Measurements from ENCODE around the gene PRKD1. TPM values are rescaled to one million over a fixed set of nuclear protein-coding genes. Genes with fewer than 3 reads are reported as not detected.
"Not testable (repeated sequence)": the region's sequence is repeated elsewhere in the genome, so short reads cannot be mapped to it uniquely, and the experiment has no call there.

Gene PRKD1
- polyA plus RNA-seq, 1 of the 3 experiments (the other 2 are of a cell fraction), result 0.07 TPM

- CTCF ChIA-PET, result no interaction called here
- no peak for DNase-seq
- Histone ChIP-seq H3K79me2 (ENCODE audit: insufficient read depth) (no peaks in the 10 kb centered on the region), H4K20me1 (ENCODE audit: insufficient read depth) (no peaks in the 10 kb centered on the region), H3K27me3 (ENCODE audit: insufficient read depth) (no peaks in the 10 kb centered on the region; the same call in 1 of the 2 replicates), H3K9me2 (no peaks in the 10 kb centered on the region), H3K9ac (no peak overlapping the region), H3K27ac (ENCODE audit: low read depth in 2 of 2, low read length in 1 of 2) (no peak overlapping the region), H3K4me3 (ENCODE audit: low read depth in 2 of 2, low read length in 1 of 2) (no peak overlapping the region), H3K4me1 (ENCODE audit: control insufficient read depth in 1 of 2, insufficient read depth in 2 of 2, low read depth in 1 of 2, low read length in 1 of 2) (no peaks in the 10 kb centered on the region), H3K36me3 (replicated peaks in 1 of 2; ENCODE audit: control insufficient read depth in 1 of 2, insufficient read depth in 2 of 2, low read length in 1 of 2) (no peaks in the 10 kb centered on the region), H2AFZ (ENCODE audit: low read depth) (no peak overlapping the region), H3K9me3 (no peaks in the 10 kb centered on the region), H3F3A (replicated peaks; ENCODE audit: insufficient read depth) (no peaks in the 10 kb centered on the region), H3K4me2 (no peak overlapping the region)
- POLR2A ChIA-PET, result no interaction called here
- 10% methylated on average over 1 of the region's 1 CpG for WGBS (ENCODE audit: low lambda C conversion rate)
- no peak for TF ChIP-seq TEAD4 (IDR thresholded peaks at IDR 0.05; ENCODE audit: borderline replicate concordance, insufficient read depth)
- no peak for TF ChIP-seq FOXJ3 (CRISPR knock-in tag; IDR thresholded peaks at IDR 0.05)
- TF ChIP-seq NFIC (IDR thresholded peaks at IDR 0.05; ENCODE audit: borderline replicate concordance), result no peak
- TF ChIP-seq MXI1 (IDR thresholded peaks at IDR 0.05; ENCODE audit: low read depth, low read length), result no peak
- TF ChIP-seq FOSL2 (IDR thresholded peaks at IDR 0.05; ENCODE audit: borderline replicate concordance, low read depth), result no peak
- TF ChIP-seq TCF12 (IDR thresholded peaks at IDR 0.05), result no peak
- TF ChIP-seq, protein P1, sequence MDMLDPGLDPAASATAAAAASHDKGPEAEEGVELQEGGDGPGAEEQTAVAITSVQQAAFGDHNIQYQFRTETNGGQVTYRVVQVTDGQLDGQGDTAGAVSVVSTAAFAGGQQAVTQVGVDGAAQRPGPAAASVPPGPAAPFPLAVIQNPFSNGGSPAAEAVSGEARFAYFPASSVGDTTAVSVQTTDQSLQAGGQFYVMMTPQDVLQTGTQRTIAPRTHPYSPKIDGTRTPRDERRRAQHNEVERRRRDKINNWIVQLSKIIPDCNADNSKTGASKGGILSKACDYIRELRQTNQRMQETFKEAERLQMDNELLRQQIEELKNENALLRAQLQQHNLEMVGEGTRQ (IDR thresholded peaks at IDR 0.05; ENCODE audit: borderline replicate concordance, low read depth, low read length), result no peak
- TF ChIP-seq RXRA (IDR thresholded peaks at IDR 0.05; ENCODE audit: borderline replicate concordance, low read depth), result no peak
- no peak for TF ChIP-seq ELF1 (IDR thresholded peaks at IDR 0.05)
- TF ChIP-seq, protein P2, sequence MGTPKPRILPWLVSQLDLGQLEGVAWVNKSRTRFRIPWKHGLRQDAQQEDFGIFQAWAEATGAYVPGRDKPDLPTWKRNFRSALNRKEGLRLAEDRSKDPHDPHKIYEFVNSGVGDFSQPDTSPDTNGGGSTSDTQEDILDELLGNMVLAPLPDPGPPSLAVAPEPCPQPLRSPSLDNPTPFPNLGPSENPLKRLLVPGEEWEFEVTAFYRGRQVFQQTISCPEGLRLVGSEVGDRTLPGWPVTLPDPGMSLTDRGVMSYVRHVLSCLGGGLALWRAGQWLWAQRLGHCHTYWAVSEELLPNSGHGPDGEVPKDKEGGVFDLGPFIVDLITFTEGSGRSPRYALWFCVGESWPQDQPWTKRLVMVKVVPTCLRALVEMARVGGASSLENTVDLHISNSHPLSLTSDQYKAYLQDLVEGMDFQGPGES (IDR thresholded peaks at IDR 0.05; ENCODE audit: low read depth, low read length), result no peak
- TF ChIP-seq SMC3 (IDR thresholded peaks at IDR 0.05; ENCODE audit: low read depth, low read length), result no peak
- TF ChIP-seq, protein P3, sequence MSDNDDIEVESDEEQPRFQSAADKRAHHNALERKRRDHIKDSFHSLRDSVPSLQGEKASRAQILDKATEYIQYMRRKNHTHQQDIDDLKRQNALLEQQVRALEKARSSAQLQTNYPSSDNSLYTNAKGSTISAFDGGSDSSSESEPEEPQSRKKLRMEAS (IDR thresholded peaks at IDR 0.05; ENCODE audit: low read depth), result no peak
- TF ChIP-seq USF1 (IDR thresholded peaks at IDR 0.05; ENCODE audit: borderline replicate concordance, low read depth), result no peak
- TF ChIP-seq FOXM1 (IDR thresholded peaks at IDR 0.05; ENCODE audit: low read depth), result no peak
- TF ChIP-seq POLR2AphosphoS5 (IDR thresholded peaks at IDR 0.05; ENCODE audit: low read depth, low read length), result no peak
- TF ChIP-seq, protein P4, sequence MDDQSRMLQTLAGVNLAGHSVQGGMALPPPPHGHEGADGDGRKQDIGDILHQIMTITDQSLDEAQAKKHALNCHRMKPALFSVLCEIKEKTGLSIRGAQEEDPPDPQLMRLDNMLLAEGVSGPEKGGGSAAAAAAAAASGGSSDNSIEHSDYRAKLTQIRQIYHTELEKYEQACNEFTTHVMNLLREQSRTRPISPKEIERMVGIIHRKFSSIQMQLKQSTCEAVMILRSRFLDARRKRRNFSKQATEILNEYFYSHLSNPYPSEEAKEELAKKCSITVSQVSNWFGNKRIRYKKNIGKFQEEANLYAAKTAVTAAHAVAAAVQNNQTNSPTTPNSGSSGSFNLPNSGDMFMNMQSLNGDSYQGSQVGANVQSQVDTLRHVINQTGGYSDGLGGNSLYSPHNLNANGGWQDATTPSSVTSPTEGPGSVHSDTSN (IDR thresholded peaks at IDR 0.05), result no peak
- TF ChIP-seq JUND (IDR thresholded peaks at IDR 0.05), result no peak
- no peak for TF ChIP-seq EP300 (IDR thresholded peaks at IDR 0.05; ENCODE audit: borderline replicate concordance in 1 of 2, low read depth in 1 of 2, low read length in 1 of 2)
Measured at GRCh38 chr14:29705801-29706200, 221.8 kb downstream of the PRKD1 start.

DNA sequence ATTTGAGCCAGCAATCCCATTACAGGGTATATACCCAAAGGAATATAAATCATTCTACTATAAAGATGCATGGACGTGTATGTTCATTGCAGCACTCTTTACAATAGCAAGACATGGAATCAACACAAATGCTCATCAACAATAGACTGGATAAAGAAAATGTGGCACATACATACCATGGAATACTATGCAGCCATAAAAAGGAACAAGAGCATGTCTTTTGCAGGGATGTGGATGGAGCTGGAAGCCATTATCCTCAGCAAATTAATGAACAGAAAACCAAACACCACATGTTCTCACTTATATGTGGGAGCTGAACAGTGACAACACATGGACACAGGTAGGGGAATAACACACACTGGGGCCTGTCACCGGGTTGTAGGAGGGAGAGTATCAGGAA lies 238.1 kb downstream of the PRKD1 start:
- not testable (repeated sequence) for H3K9me2 ChIP-seq

More for the DNA sequence above, 238.1 kb downstream of the PRKD1 start:
- H4K20me1 ChIP-seq (ENCODE audit: insufficient read depth); H3K79me2 ChIP-seq (ENCODE audit: insufficient read depth); H3K4me2 ChIP-seq; POLR2A ChIA-PET; DNase-seq; H3F3A ChIP-seq (replicated peaks; ENCODE audit: insufficient read depth); H3K27me3 ChIP-seq (ENCODE audit: insufficient read depth); H2AFZ ChIP-seq (ENCODE audit: low read depth); H3K9me3 ChIP-seq; H3K36me3 ChIP-seq (replicated peaks in 1 of 2; ENCODE audit: control insufficient read depth in 1 of 2, insufficient read depth in 2 of 2, low read length in 1 of 2); H3K9ac ChIP-seq; H3K4me3 ChIP-seq (ENCODE audit: low read depth in 2 of 2, low read length in 1 of 2); H3K27ac ChIP-seq (ENCODE audit: low read depth in 2 of 2, low read length in 1 of 2); H3K4me1 ChIP-seq (ENCODE audit: control insufficient read depth in 1 of 2, insufficient read depth in 2 of 2, low read depth in 1 of 2, low read length in 1 of 2): not testable (repeated sequence)
- CTCF ChIA-PET, result interaction anchor here (0.6 kb wide), 1 partner anchor 568 kb away, joined by 3 read pairs; no protein-coding TSS in a partner anchor
- 9% methylated on average over 2 of the region's 2 CpGs for WGBS (ENCODE audit: low lambda C conversion rate)

Data from SK-N-SH (cell line).